CD4-positive, alpha-beta T cell (primary cell): ENCODE results near the gene OPRM1. TPM values are rescaled to one million over a fixed set of nuclear protein-coding genes. Genes with fewer than 3 reads are reported as not detected.

ENCODE experiments used
- ATAC-seq: fragments of 200-7000 bp; cut with Tn5 transposase; one replicate; pipeline ENCODE4 v1.10.0; 2022; ENCODE audit warnings: mild to moderate bottlenecking; ENCODE audit not compliant: poor library complexity
- CTCF ChIA-PET: fragments of 350-600 bp; sonication (Branson Sonifier 250); formaldehyde crosslinking; loops from one replicate; lab custom pipeline; 2021; ENCODE audit warnings: antibody characterized with exemption, inconsistent platforms; lab: Charles Lee
- POLR2A ChIA-PET: fragments of 350-600 bp; sonication (Branson Sonifier 250); formaldehyde crosslinking; loops from one replicate; lab custom pipeline; 2021; ENCODE audit warnings: antibody characterized with exemption, inconsistent platforms; lab: Charles Lee
- DNase-seq, 14 experiments: peaks; one replicate each; pipeline ENCODE4 v3.0.0-alpha.2; 2013 to 2020; ENCODE audit warnings: mixed read lengths in 2 of 14
- H3K27ac ChIP-seq, 2 donors: one replicate each; pipeline versions ENCODE4 v1.5.1 to v1.7.0; 2013; ENCODE audit warnings: low read length in 2 of 2, low read depth in 1 of 2, mild to moderate bottlenecking in 1 of 2
- H3K27me3 ChIP-seq, 2 experiments: 1 replicate in 1 of 2; 2 replicates in 1 of 2; pipeline versions ENCODE4 v1.6.1 to v1.7.0; 2013; ENCODE audit warnings: low read length in 2 of 2, control low read depth in 1 of 2, mild to moderate bottlenecking in 1 of 2, moderate library complexity in 1 of 2; ENCODE audit not compliant: insufficient read depth in 2 of 2, control insufficient read depth in 1 of 2
- H3K36me3 ChIP-seq: one replicate; pipeline ENCODE4 v1.6.1; 2013; ENCODE audit warnings: low read length, control low read depth; ENCODE audit not compliant: insufficient read depth
- H3K4me1 ChIP-seq: one replicate; pipeline ENCODE4 v1.6.1; 2013; ENCODE audit warnings: low read length, control low read depth; ENCODE audit not compliant: insufficient read depth
- H3K4me3 ChIP-seq: one replicate; pipeline ENCODE4 v1.5.1; 2013; ENCODE audit warnings: mild to moderate bottlenecking, low read length, moderate library complexity
- H3K9me3 ChIP-seq, 2 experiments: 1 replicate in 1 of 2; 2 replicates in 1 of 2; pipeline versions ENCODE4 v1.6.1 to v1.7.0; 2013; ENCODE audit warnings: low read length in 2 of 2, mild to moderate bottlenecking in 2 of 2, control low read depth in 1 of 2, moderate library complexity in 1 of 2; ENCODE audit not compliant: control insufficient read depth in 1 of 2, insufficient read depth in 1 of 2
- H3K27ac Mint-ChIP-seq: one replicate; pipeline ENCODE4 v1.8.0; 2020; ENCODE audit warnings: mixed read lengths
- H3K27me3 Mint-ChIP-seq: one replicate; pipeline ENCODE4 v1.8.0; 2021; ENCODE audit warnings: mixed read lengths
- H3K36me3 Mint-ChIP-seq: one replicate; pipeline ENCODE4 v1.8.0; 2021; ENCODE audit warnings: low read depth, mixed read lengths
- H3K4me1 Mint-ChIP-seq: one replicate; pipeline ENCODE4 v1.8.0; 2021; ENCODE audit warnings: low read depth, mixed read lengths
- H3K4me3 Mint-ChIP-seq: one replicate; pipeline ENCODE4 v1.8.0; 2020; ENCODE audit warnings: mild to moderate bottlenecking, mixed read lengths
- H3K9me3 Mint-ChIP-seq: one replicate; pipeline ENCODE4 v1.8.0; 2020; ENCODE audit warnings: mixed read lengths
- CTCF ChIP-seq: fragments of 200-600 bp; IDR thresholded peaks from one replicate; pipeline ENCODE4 v1.8.0; 2022; ENCODE audit warnings: antibody characterized with exemption, mild to moderate bottlenecking
- intact Hi-C, 2 experiments: fragments of 100-400 bp; cut with DNase I in 1 of 2; cut with micrococcal nuclease in 1 of 2; formaldehyde crosslinking; loops; one replicate each; pipeline versions ENCODE4 v1.15.1 to v1.9.0; 2023 to 2025; cut with DNase I, micrococcal nuclease
- total RNA-seq, 174 experiments: library from RNA in 2 of 174; stranded (reverse) in 2 of 174; gene quantifications; one replicate each; pipeline ENCODE4 v1.2.3 and lab custom pipeline; 2021 to 2026

OPRM1 gene
- total RNA-seq, 2 experiments from 2014 or later: not detected

- Mint-ChIP-seq H3K4me3 (no peak overlapping the region), H3K4me1 (no peaks in the 10 kb centered on the region), H3K36me3 (no peaks in the 10 kb centered on the region), H3K27ac (no peak overlapping the region), H3K9me3 (no peaks in the 10 kb centered on the region), H3K27me3 (peaks cover 6% of the 10 kb centered on the region)
- POLR2A ChIA-PET: no interaction called here
- intact Hi-C loops: no loop called here
- no peaks in the 10 kb centered on the region for H3K4me1 ChIP-seq
- ATAC-seq: no peak
- H3K4me3 ChIP-seq: no peak overlapping the region
- no peaks in the 10 kb centered on the region for H3K9me3 ChIP-seq
- CTCF ChIA-PET: no interaction called here
- no peak overlapping the region for H3K27ac ChIP-seq
- no peak for TF ChIP-seq CTCF
- no peaks in the 10 kb centered on the region for H3K36me3 ChIP-seq
- H3K27me3 ChIP-seq: no peaks in the 10 kb centered on the region
- no peak for DNase-seq
Measured at GRCh38 chr6:154096834-154097233, 57.8 kb downstream of the OPRM1 start.

- no peak for TF ChIP-seq CTCF
- H3K4me1 ChIP-seq: no peaks in the 10 kb centered on the region
- H3K36me3 ChIP-seq: no peaks in the 10 kb centered on the region
- H3K27ac Mint-ChIP-seq: no peak overlapping the region
- no peaks in the 10 kb centered on the region for H3K4me1 Mint-ChIP-seq
- peaks cover 13% of the 10 kb centered on the region for H3K27me3 Mint-ChIP-seq
- ChIA-PET POLR2A (no interaction called here), CTCF (no interaction called here)
- intact Hi-C loops: no loop called here
- no peaks in the 10 kb centered on the region for H3K9me3 Mint-ChIP-seq
- H3K4me3 ChIP-seq: no peak overlapping the region
- no peak overlapping the region for H3K4me3 Mint-ChIP-seq
- ATAC-seq (no peak), DNase-seq (no peak)
- no peaks in the 10 kb centered on the region for H3K36me3 Mint-ChIP-seq
- no peaks in the 10 kb centered on the region for H3K9me3 ChIP-seq
- no peak overlapping the region for H3K27ac ChIP-seq
- H3K27me3 ChIP-seq: no peaks in the 10 kb centered on the region
Measured at GRCh38 chr6:154099211-154099610, 60.2 kb downstream of the OPRM1 start.

GRCh38 chr6:154106251-154106650, 67.2 kb downstream of the OPRM1 start:
- no peak for DNase-seq
- no peak for ATAC-seq
- Histone ChIP-seq H3K27me3 (peaks cover 0 to 4% of the 10 kb centered on the region in 2 experiments), H3K4me1 (no peaks in the 10 kb centered on the region), H3K36me3 (no peaks in the 10 kb centered on the region), H3K9me3 (no peaks in the 10 kb centered on the region), H3K4me3 (no peak overlapping the region), H3K27ac (no peak overlapping the region)
- no peaks in the 10 kb centered on the region for H3K36me3 Mint-ChIP-seq
- peaks cover 7% of the 10 kb centered on the region for H3K27me3 Mint-ChIP-seq
- no peak for TF ChIP-seq CTCF
- ChIA-PET CTCF (no interaction called here), POLR2A (no interaction called here)
- no peak overlapping the region for H3K4me3 Mint-ChIP-seq
- peaks cover 5% of the 10 kb centered on the region for H3K9me3 Mint-ChIP-seq
- H3K4me1 Mint-ChIP-seq: no peaks in the 10 kb centered on the region
- intact Hi-C loops: no loop called here
- H3K27ac Mint-ChIP-seq: no peak overlapping the region
